ENCODE data around the gene SH3PXD2A. TPM values are rescaled to one million over a fixed set of nuclear protein-coding genes. Genes with fewer than 3 reads are reported as not detected.

The SH3PXD2A gene
- total and polyA plus RNA-seq, 9 of the 15 experiments (the other 6 are each of a cell fraction or from before 2014, with no cell fraction given) = 0.41 to 9.3 (median 2.5) TPM

GRCh38 chr10:103800089-103800488 is 55.3 kb downstream of the SH3PXD2A start (continued):
- no peak for TF ChIP-seq POLR3A (IDR thresholded peaks at IDR 0.05; ENCODE audit: borderline replicate concordance, extremely low read depth, insufficient read depth, insufficient read length)
- TF ChIP-seq GATAD2B (IDR thresholded peaks at IDR 0.05; ENCODE audit: borderline replicate concordance) = no peak
- no peak for TF ChIP-seq POLR2H (tag; IDR thresholded peaks at IDR 0.05; ENCODE audit: low read depth)

GRCh38 chr10:103799341-103799740 is 56.0 kb downstream of the SH3PXD2A start:
- in situ Hi-C loops (cut with MboI) = no loop called here
- peaks cover 0 to 40% of the 10 kb centered on the region in 2 experiments; a peak in 2 of 5 replicates for H3K27me3 ChIP-seq (ENCODE audit: control insufficient read depth in 2 of 2, insufficient read depth in 2 of 2, low read length in 2 of 2)
- no peaks in the 10 kb centered on the region for H3K79me2 ChIP-seq (ENCODE audit: control insufficient read depth, insufficient read depth, low read length)
- no peak overlapping the region for H3K27ac ChIP-seq (ENCODE audit: extremely low read depth, low read depth, low read length)
- intact Hi-C loops (cut with micrococcal nuclease) = no loop called here
- H3K4me3 ChIP-seq = no peak overlapping the region
- no peaks in the 10 kb centered on the region for H3K9me3 ChIP-seq (replicated peaks; ENCODE audit: control insufficient read depth, insufficient read depth, low read depth, low read length)
- H3K4me2 ChIP-seq (ENCODE audit: insufficient read depth, low read length) = no peak overlapping the region
- no peaks in the 10 kb centered on the region for H4K20me1 ChIP-seq (replicated peaks; ENCODE audit: control insufficient read depth, insufficient read depth, low read length)
- no TSS peak for BruUV-seq (replicated peaks)
- no peak overlapping the region for H2AFZ ChIP-seq (ENCODE audit: low read depth, low read length)
- H3K36me3 ChIP-seq (ENCODE audit: control insufficient read depth, insufficient read depth, low read length) = no peaks in the 10 kb centered on the region
- DNase-seq (ENCODE audit: extremely low read depth in 1 of 4, low spot score in 3 of 4) (no peak), ATAC-seq (no peak), FAIRE-seq (no peak)
- ChIA-PET CTCF (ENCODE audit: low intra/inter-chr PET ratio) (no interaction called here), POLR2A (interaction anchor here (0.6 to 0.7 kb wide), 2 partner anchors 16 to 55 kb away, joined by 3 read pairs; no protein-coding TSS in a partner anchor)
- H3K9me1 ChIP-seq (ENCODE audit: control insufficient read depth, insufficient read depth, low read length) = no peaks in the 10 kb centered on the region
- H3K9ac ChIP-seq (ENCODE audit: insufficient read depth in 1 of 2, low read depth in 2 of 2, low read length in 2 of 2) = no peak overlapping the region
- 3% methylated on average over 3 of the region's 4 CpGs for WGBS (ENCODE audit: insufficient coverage, low coverage, missing lambda C conversion rate)
- TF ChIP-seq ZNF212 (CRISPR knock-in tag; IDR thresholded peaks at IDR 0.05) (no peak), EZH2 (IDR thresholded peaks at IDR 0.05; ENCODE audit: borderline replicate concordance, low read depth, low read length) (no peak), ETS2 (tag; IDR thresholded peaks at IDR 0.05; ENCODE audit: borderline replicate concordance, poor library complexity, severe bottlenecking) (no peak)
- H3K4me1 ChIP-seq (replicated peaks in 1 of 2; ENCODE audit: control insufficient read depth in 2 of 2, insufficient read depth in 2 of 2, low read length in 2 of 2) = no peaks in the 10 kb centered on the region

All from K562 (cell line).